GM12878 (cell line): Measurements from ENCODE around the gene MEIOC. TPM values are rescaled to one million over a fixed set of nuclear protein-coding genes. Genes with fewer than 3 reads are reported as not detected.

Source experiments
- ATAC-seq: fragments of 200-7000 bp; cut with Tn5 transposase; 3 replicates; pipeline ENCODE4 v1.9.1; 2020; ENCODE audit warnings: mild to moderate bottlenecking, moderate library complexity
- BruUV-seq: library from RNA; stranded (reverse); fragments of 400-500 nt; replicated peaks from 2 replicates; lab custom pipeline; 2021; lab: Mats Ljungman, UMichigan
- CTCF ChIA-PET: fragments of 300-600 bp; sonication (Branson Sonifier 250); formaldehyde crosslinking; extraction: SDS; loops from one replicate; lab custom pipeline; 2021; ENCODE audit warnings: inconsistent platforms; lab: Yijun Ruan, JAX
- POLR2A ChIA-PET: fragments of 350-600 bp; formaldehyde crosslinking; extraction: SDS; loops from one replicate; lab custom pipeline; 2021; ENCODE audit warnings: inconsistent platforms; lab: Charles Lee
- RAD21 ChIA-PET: fragments of 300-600 bp; sonication (Branson Sonifier 250); formaldehyde crosslinking; loops from one replicate; lab custom pipeline; 2023; ENCODE audit warnings: antibody characterized with exemption; ENCODE audit not compliant: unreplicated experiment; lab: Charles Lee
- SMC1A ChIA-PET: fragments of 300-600 bp; sonication (Branson Sonifier 250); formaldehyde crosslinking; loops from one replicate; lab custom pipeline; 2023; ENCODE audit not compliant: unreplicated experiment, uncharacterized antibody; lab: Charles Lee
- DNase-seq: peaks from one replicate; pipeline ENCODE4 v3.0.0-alpha.2; 2011; ENCODE audit warnings: low read depth, low spot score
- FAIRE-seq: peaks from 3 replicates; lab custom pipeline; 2011; peaks lifted over from hg19 to GRCh38; lab: Jason Lieb, UNC
- H2AFZ ChIP-seq: 2 replicates; pipeline ENCODE4 v1.6.0; 2011; ENCODE audit warnings: low read depth, low read length, control low read depth; ENCODE audit not compliant: control insufficient read depth
- H3K27ac ChIP-seq: 2 replicates; pipeline ENCODE4 v1.5.1; 2011; ENCODE audit warnings: control low read depth; ENCODE audit not compliant: control insufficient read depth, insufficient read depth
- H3K27me3 ChIP-seq, 2 experiments: replicated peaks in 1 of 2; 2 replicates each; pipeline versions ENCODE4 v1.6.0 to v1.6.1; 2011; ENCODE audit warnings: low read length in 1 of 2; ENCODE audit not compliant: control insufficient read depth in 2 of 2, insufficient read depth in 2 of 2
- H3K36me3 ChIP-seq, 2 experiments: 2 replicates each; pipeline ENCODE4 v1.5.1; 2011; ENCODE audit warnings: low read length in 1 of 2; ENCODE audit not compliant: control insufficient read depth in 2 of 2, insufficient read depth in 2 of 2
- H3K4me1 ChIP-seq: 2 replicates; pipeline ENCODE4 v1.6.1; 2011; ENCODE audit warnings: mild to moderate bottlenecking, low read length, moderate library complexity, mixed read lengths; ENCODE audit not compliant: control insufficient read depth, insufficient read depth
- H3K4me2 ChIP-seq: 2 replicates; pipeline ENCODE4 v1.6.0; 2011; ENCODE audit warnings: control low read depth; ENCODE audit not compliant: control insufficient read depth, insufficient read depth
- H3K4me3 ChIP-seq: fragments of 200-600 bp; sonication (generic); 2 replicates; pipeline ENCODE4 v1.5.1; 2016
- H3K79me2 ChIP-seq: 2 replicates; pipeline ENCODE4 v1.6.0; 2011; ENCODE audit warnings: low read length; ENCODE audit not compliant: control insufficient read depth, insufficient read depth
- H3K9ac ChIP-seq: 2 replicates; pipeline ENCODE4 v1.8.0; 2011; ENCODE audit warnings: low read length, control low read depth, mixed read lengths; ENCODE audit not compliant: control insufficient read depth, insufficient read depth
- H3K9me3 ChIP-seq: replicated peaks from 3 replicates; pipeline ENCODE4 v1.5.1; 2011; ENCODE audit warnings: mild to moderate bottlenecking, low read length; ENCODE audit not compliant: control insufficient read depth, insufficient read depth
- H4K20me1 ChIP-seq: 2 replicates; pipeline ENCODE4 v1.6.0; 2011; ENCODE audit not compliant: control insufficient read depth, insufficient read depth
- ATF2 ChIP-seq: IDR thresholded peaks from 2 replicates; pipeline ENCODE4 v1.6.1; 2012; ENCODE audit warnings: low read length, inconsistent platforms
- CTCF ChIP-seq, 3 experiments: IDR thresholded peaks in 2 of 3; conservative IDR thresholded peaks in 1 of 3; 2 replicates each; pipeline ENCODE4 v1.5.1; 2011; ENCODE audit warnings: low read depth in 3 of 3, low read length in 3 of 3, mild to moderate bottlenecking in 3 of 3, control low read depth in 2 of 3, moderate library complexity in 2 of 3, inconsistent platforms in 1 of 3, mixed read lengths in 1 of 3; ENCODE audit not compliant: control insufficient read depth in 2 of 3, insufficient read depth in 1 of 3; ENCODE audit errors: extremely low read depth in 1 of 3
- NKRF ChIP-seq: fragments of 450-650 bp; conservative IDR thresholded peaks from 2 replicates; pipeline ENCODE4 v1.6.1; 2017; ENCODE audit warnings: mild to moderate bottlenecking, moderate library complexity
- SUPT20H ChIP-seq: IDR thresholded peaks from 2 replicates; pipeline ENCODE4 v1.6.1; 2011; ENCODE audit warnings: low read depth, mild to moderate bottlenecking, low read length, moderate library complexity, borderline replicate concordance; ENCODE audit not compliant: control insufficient read depth
- USF1 ChIP-seq: IDR thresholded peaks from 2 replicates; pipeline ENCODE4 v1.6.1; 2011; ENCODE audit warnings: borderline replicate concordance, low read depth, mild to moderate bottlenecking, moderate library complexity, mixed read lengths, low read length; ENCODE audit not compliant: insufficient read depth; ENCODE audit errors: extremely low read length
- WGBS: methylation state at CpG from one replicate; pipeline ENCODE4 v1.1.6; 2016; ENCODE audit warnings: low lambda C conversion rate; ENCODE audit not compliant: insufficient replicate concordance, insufficient coverage; ENCODE audit errors: missing lambda C conversion rate; 5-methylcytosine and 5-hydroxymethylcytosine counted together
- in situ Hi-C: fragments of 300-500 bp; cut with MboI; formaldehyde crosslinking; loops from 9 replicates; pipeline ENCODE4 v1.14.3; 2018; ENCODE audit warnings: mixed read lengths
- intact Hi-C: fragments of 100-400 bp; cut with micrococcal nuclease; formaldehyde crosslinking; loops from one replicate; pipeline ENCODE4 v1.14.2; 2022; ENCODE audit not compliant: unreplicated experiment
- polyA plus RNA-seq, 11 experiments: library from polyadenylated mRNA; depleted of rRNA in 4 of 11; unstranded in 6 of 11; stranded (reverse) in 5 of 11; fragments of >200 nt; fragmentation: Nextera tagmentation in 4 of 11; fragmentation: Illumina TruSeq in 1 of 11; extraction: Ambion mirVana in 4 of 11; extraction: Trizol in 1 of 11; gene quantifications; 1 replicate in 1 of 11; 2 replicates in 10 of 11; pipeline versions ENCODE4 v1.2.1 to v1.2.3, GENCODE V29; 2011 to 2016; ENCODE audit warnings: inconsistent platforms in 2 of 11, missing spikeins in 2 of 11, low read depth in 1 of 11
- total RNA-seq, 4 experiments: library from RNA; depleted of rRNA in 3 of 4; stranded (reverse); fragments of >200 nt in 3 of 4; fragmentation: Illumina TruSeq in 1 of 4; extraction: Trizol in 1 of 4; gene quantifications; 2 replicates each; pipeline versions ENCODE4 v1.2.1 to v1.2.3, GENCODE V29; 2013 to 2021

Gene MEIOC
- total and polyA plus RNA-seq, 10 of the 15 experiments (the other 5 are each of a cell fraction or from before 2014, with no cell fraction given): 0.01 to 0.48 (median 0.12) TPM; not detected in 4

- TF ChIP-seq NKRF (no peak), ATF2 (no peak)
These were observed 13.4 kb upstream of the MEIOC start (continued) for GRCh38 chr17:44642834-44643233.

GRCh38 chr17:44645341-44645740, 10.9 kb upstream of the MEIOC start:
- POLR2A ChIA-PET: no interaction called here
- FAIRE-seq: no peak
- ATAC-seq: no peak
- CTCF ChIA-PET: interaction anchor here (0.7 kb wide), 1 partner anchor 10 kb away, joined by 3 read pairs; no protein-coding TSS in a partner anchor
- Histone ChIP-seq H3K27me3 (no peaks in the 10 kb centered on the region), H3K27ac (no peak overlapping the region), H3K4me1 (no peaks in the 10 kb centered on the region), H3K9ac (no peak overlapping the region), H4K20me1 (no peaks in the 10 kb centered on the region), H3K4me3 (no peak overlapping the region), H2AFZ (no peak overlapping the region), H3K79me2 (no peaks in the 10 kb centered on the region), H3K36me3 (no peaks in the 10 kb centered on the region), H3K9me3 (no peaks in the 10 kb centered on the region), H3K4me2 (no peak overlapping the region)
- WGBS: 75% methylated on average over 11 of the region's 12 CpGs
- intact Hi-C loops (no loop called here), in situ Hi-C loops (no loop called here)
- SMC1A ChIA-PET: no interaction called here
- BruUV-seq: no TSS peak
- no peak for TF ChIP-seq USF1
- TF ChIP-seq SUPT20H: no peak
- TF ChIP-seq CTCF (IDR thresholded peaks at IDR 0.05 in 2 of 3, conservative IDR thresholded peaks at IDR 0.05 in 1 of 3; ENCODE audit: control insufficient read depth in 2 of 3, extremely low read depth in 1 of 3, insufficient read depth in 1 of 3, low read depth in 3 of 3, low read length in 3 of 3): no peak
- no peak for DNase-seq
- RAD21 ChIA-PET: no interaction called here
